ENCODE data around the gene MED22. TPM values are rescaled to one million over a fixed set of nuclear protein-coding genes. Genes with fewer than 3 reads are reported as not detected.
"Not testable (repeated sequence)": the region's sequence is repeated elsewhere in the genome, so short reads cannot be mapped to it uniquely, and the experiment has no call there.

MED22 gene
- 35.2 and 36.4 TPM in 2 replicates for total RNA-seq

DNA sequence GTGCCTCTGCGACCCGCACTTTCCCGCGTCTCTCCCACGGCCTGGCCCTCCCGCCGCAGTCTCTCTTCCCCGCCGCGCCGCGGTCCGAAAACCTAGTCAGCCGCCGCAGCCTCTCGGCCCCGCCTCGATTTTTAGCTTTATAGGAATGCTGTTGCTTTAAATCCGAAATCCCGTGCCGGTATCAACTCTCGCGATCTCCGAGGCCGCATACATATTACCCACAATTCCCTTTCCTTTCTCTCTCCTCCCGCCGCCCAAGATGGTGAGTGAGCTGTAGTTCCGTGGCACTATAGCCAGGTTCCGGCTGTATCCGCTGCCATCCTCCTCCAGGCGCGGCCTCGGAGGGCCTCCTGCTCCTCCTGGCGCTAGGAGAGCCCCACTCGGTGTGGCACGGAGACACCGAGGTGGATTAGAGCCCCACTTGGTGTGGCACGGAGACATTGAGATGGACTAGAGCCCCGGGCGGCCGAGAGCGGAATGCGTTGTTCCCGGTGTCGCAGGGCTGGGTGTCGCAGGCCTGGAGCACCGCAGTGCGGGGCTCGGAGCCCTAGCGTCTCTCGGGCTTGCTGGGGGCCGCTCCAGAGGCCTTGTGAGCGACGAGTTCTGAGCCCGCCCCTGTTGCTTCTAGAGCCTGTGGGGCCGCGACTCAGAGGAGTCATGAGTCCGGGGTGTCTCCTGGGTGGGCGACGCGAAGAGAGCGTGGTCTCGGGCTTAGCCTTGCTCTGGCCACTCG is at the start of gene MED22, which contains the start of gene RPL7A:
Gene MED22 (minus strand): TSS at position 147 of the 733 bp plus-strand sequence. CDS start 1,469 bp downstream, outside the sequence.
Gene RPL7A (plus strand): TSS at position 234 of the 733 bp plus-strand sequence. CDS start 26 bp downstream, at position 260.
- intact Hi-C loops (cut with micrococcal nuclease), result loop anchor here (1.0 to 5.0 kb wide), 5 partner anchors 8 to 69 kb away; partner anchors contain the start of genes REXO4, STKLD1, SURF1 and SURF2
- no peaks in the 10 kb centered on the region for H3K27me3 Mint-ChIP-seq (ENCODE audit: low read depth)
- peaks cover 33% of the 10 kb centered on the region for H3K4me1 Mint-ChIP-seq (ENCODE audit: low read depth)
- peak within 1 kb of the TSS; percentile 98 for H3K4me3 Mint-ChIP-seq (ENCODE audit: low read depth)
- no peaks in the 10 kb centered on the region for H3K9me3 Mint-ChIP-seq
- DNase-seq (ENCODE audit: low spot score), result peak; percentile 91
- peaks cover 83% of the 10 kb centered on the region for H3K36me3 Mint-ChIP-seq (ENCODE audit: low read depth)
- H3K27ac Mint-ChIP-seq, result peak within 1 kb of the TSS; percentile 96

DNA sequence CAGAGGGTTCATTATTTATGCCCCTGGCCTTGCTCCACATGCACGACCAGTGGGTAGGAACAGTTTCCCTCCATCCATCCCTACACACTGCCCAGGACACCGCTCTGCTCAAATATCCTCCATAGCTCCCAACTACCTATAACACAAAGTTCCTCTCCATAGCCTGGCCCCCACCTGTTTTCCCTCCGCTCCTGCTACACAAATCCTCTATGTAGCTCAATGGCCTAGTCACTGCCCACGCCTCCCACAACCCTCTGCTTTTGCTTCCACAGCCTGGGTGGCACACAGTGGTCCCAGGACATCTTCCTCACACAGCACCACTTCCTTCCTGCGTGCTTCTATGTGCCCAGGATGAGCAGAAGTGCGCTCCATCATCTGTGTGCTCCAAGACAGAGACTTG is 49.4 kb upstream of the MED22 start:
- H3K9me3 Mint-ChIP-seq, result no peaks in the 10 kb centered on the region
- no peak overlapping the region for H3K27ac Mint-ChIP-seq
- H3K4me1 Mint-ChIP-seq (ENCODE audit: low read depth), result no peaks in the 10 kb centered on the region
- H3K36me3 Mint-ChIP-seq (ENCODE audit: low read depth), result no peaks in the 10 kb centered on the region
- intact Hi-C loops (cut with micrococcal nuclease), result no loop called here
- H3K27me3 Mint-ChIP-seq (ENCODE audit: low read depth), result no peaks in the 10 kb centered on the region
- DNase-seq (ENCODE audit: low spot score), result no peak
- H3K4me3 Mint-ChIP-seq (ENCODE audit: low read depth), result no peak overlapping the region

DNA sequence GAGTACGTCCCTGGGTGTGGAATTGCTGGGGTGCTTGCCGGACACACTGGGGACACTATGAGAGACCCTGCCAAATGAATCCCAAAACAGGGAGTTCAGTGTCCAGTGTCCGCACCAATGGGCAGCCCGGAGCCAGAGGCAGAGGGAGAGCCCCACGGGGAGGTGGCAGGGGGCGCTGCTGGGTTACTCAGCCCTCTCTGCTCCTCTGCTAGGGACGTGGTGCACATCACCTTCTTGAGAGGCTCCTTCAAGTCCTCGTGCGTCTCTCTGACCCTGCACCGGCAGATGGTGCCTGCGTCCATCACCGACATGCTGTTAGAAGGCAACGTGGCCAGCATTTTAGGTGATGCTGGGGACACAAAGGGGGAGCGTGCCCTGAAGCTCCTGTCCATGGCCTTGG is 49.0 kb upstream of the MED22 start:
- Mint-ChIP-seq H3K27ac (no peak overlapping the region), H3K4me1 (ENCODE audit: low read depth) (no peaks in the 10 kb centered on the region), H3K27me3 (ENCODE audit: low read depth) (no peaks in the 10 kb centered on the region), H3K9me3 (no peaks in the 10 kb centered on the region), H3K4me3 (ENCODE audit: low read depth) (no peak overlapping the region), H3K36me3 (ENCODE audit: low read depth) (no peaks in the 10 kb centered on the region)
- DNase-seq (ENCODE audit: low spot score), result no peak
- intact Hi-C loops (cut with micrococcal nuclease), result no loop called here

DNA sequence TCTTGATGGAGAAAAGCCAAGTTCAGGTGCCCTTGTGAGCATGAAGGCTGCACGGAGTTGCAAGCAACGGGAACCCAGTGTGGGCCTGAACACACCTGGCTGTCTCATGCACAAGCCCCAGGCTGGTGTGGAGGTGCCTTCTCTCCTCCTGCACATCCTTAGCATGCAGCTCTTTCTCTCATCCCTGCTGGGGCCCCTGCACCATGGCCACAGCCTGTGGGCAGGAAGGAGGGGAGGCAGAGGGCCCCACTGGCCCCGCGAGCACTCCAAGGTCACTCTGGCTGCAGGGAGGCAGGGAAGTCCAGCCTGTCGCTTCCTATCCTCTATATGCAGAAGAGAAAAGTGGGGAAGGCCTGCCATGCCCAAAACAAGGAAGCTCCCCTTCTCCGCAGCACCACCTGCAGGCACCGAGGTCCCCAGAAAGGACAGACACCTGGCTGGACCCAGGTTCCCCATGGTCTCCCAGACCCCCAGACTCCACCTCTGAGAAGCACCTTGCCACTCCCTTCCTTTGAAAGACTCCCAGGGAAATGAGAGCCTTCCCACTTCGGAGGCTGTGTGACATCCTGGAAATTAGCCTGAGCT is 46.8 kb upstream of the MED22 start:
- Mint-ChIP-seq H3K9me3 (no peaks in the 10 kb centered on the region), H3K36me3 (ENCODE audit: low read depth) (no peaks in the 10 kb centered on the region), H3K4me3 (ENCODE audit: low read depth) (no peak overlapping the region), H3K27me3 (ENCODE audit: low read depth) (no peaks in the 10 kb centered on the region), H3K4me1 (ENCODE audit: low read depth) (no peaks in the 10 kb centered on the region), H3K27ac (no peak overlapping the region)
- intact Hi-C loops (cut with micrococcal nuclease), result no loop called here
- DNase-seq (ENCODE audit: low spot score), result no peak

DNA sequence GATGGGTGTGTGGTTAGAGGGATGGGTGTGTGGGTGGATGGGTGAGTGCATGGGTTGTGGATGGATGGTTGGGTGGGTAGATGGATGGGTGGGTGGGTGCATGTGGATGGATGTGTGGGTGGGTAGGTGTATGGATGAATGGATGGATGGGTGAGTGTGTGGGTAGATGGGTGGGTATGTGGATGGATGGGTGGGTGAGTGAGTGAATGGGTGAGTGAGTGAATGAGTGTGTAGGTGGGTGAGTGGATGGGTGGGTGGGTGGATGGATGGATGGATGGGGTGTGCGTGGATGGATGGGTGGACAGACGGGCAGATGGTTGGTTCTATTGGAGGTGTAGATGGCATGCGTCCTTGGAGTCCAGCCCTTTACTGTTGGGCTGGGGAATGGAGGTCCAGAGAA is 45.5 kb upstream of the MED22 start:
- Mint-ChIP-seq H3K27me3 (ENCODE audit: low read depth) (no peaks in the 10 kb centered on the region), H3K4me1 (ENCODE audit: low read depth) (no peaks in the 10 kb centered on the region), H3K4me3 (ENCODE audit: low read depth) (no peak overlapping the region), H3K9me3 (no peaks in the 10 kb centered on the region), H3K36me3 (ENCODE audit: low read depth) (no peaks in the 10 kb centered on the region), H3K27ac (no peak overlapping the region)
- no peak for DNase-seq (ENCODE audit: low spot score)
- intact Hi-C loops (cut with micrococcal nuclease), result no loop called here

DNA sequence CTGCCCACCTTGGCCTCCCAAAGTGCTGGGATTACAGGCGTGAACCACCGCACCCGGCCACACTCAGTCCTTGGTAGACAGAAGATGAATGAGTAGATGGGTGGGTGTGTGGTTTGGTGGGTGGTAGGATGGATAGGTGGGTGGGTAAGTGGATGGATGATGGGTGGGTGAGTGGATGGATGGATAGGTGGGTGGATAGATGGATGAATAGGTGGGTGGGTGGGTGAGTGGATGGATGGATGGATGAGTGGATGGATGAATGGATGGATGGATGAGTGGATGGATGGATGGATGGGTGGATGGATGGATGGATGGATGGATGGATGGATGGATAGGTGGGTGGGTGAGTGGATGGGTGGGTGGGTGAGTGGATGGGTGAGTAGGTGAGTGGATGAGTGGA is 44.4 kb upstream of the MED22 start:
- H3K36me3 Mint-ChIP-seq (ENCODE audit: low read depth); H3K4me3 Mint-ChIP-seq (ENCODE audit: low read depth); DNase-seq (ENCODE audit: low spot score); H3K4me1 Mint-ChIP-seq (ENCODE audit: low read depth); H3K27ac Mint-ChIP-seq; H3K27me3 Mint-ChIP-seq (ENCODE audit: low read depth); H3K9me3 Mint-ChIP-seq; intact Hi-C loops (cut with micrococcal nuclease): not testable (repeated sequence)

DNA sequence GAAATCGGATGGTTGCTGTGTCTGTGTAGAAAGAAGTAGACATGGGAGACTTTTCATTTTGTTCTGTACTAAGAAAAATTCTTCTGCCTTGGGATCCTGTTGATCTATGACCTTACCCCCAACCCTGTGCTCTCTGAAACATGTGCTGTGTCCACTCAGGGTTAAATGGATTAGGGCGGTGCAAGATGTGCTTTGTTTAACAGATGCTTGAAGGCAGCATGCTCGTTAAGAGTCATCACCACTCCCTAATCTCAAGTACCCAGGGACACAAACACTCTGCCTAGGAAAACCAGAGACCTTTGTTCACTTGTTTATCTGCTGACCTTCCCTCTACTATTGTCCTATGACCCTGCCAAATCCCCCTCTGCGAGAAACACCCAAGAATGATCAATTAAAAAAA is 43.5 kb upstream of the MED22 start:
- DNase-seq (ENCODE audit: low spot score); intact Hi-C loops (cut with micrococcal nuclease); H3K9me3 Mint-ChIP-seq; H3K36me3 Mint-ChIP-seq (ENCODE audit: low read depth); H3K27me3 Mint-ChIP-seq (ENCODE audit: low read depth); H3K27ac Mint-ChIP-seq; H3K4me1 Mint-ChIP-seq (ENCODE audit: low read depth); H3K4me3 Mint-ChIP-seq (ENCODE audit: low read depth): not testable (repeated sequence)

DNA sequence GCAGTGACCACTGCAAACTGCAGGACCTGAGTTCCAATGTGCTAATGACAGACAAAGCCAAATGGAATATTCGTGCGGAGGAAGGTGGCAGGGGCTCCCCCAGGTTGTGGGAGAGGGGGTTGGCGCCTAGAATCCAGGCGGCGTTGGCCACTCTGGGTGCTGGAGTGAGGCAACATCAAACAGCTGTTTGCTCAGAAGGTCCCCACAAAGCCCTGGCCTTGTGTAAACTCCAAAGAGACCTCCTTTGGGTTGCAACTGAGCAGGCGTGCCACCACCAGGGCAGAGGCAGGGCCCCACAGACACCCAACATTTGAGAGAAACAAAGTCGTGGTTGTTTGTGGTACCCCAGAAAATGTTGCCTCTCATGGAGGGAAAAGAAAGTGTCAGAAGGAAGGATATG is 42.8 kb upstream of the MED22 start:
- H3K4me3 Mint-ChIP-seq (ENCODE audit: low read depth), result no peak overlapping the region
- no peaks in the 10 kb centered on the region for H3K4me1 Mint-ChIP-seq (ENCODE audit: low read depth)
- H3K27ac Mint-ChIP-seq, result no peak overlapping the region
- DNase-seq (ENCODE audit: low spot score), result no peak
- no peaks in the 10 kb centered on the region for H3K27me3 Mint-ChIP-seq (ENCODE audit: low read depth)
- intact Hi-C loops (cut with micrococcal nuclease), result no loop called here
- no peaks in the 10 kb centered on the region for H3K36me3 Mint-ChIP-seq (ENCODE audit: low read depth)
- no peaks in the 10 kb centered on the region for H3K9me3 Mint-ChIP-seq

DNA sequence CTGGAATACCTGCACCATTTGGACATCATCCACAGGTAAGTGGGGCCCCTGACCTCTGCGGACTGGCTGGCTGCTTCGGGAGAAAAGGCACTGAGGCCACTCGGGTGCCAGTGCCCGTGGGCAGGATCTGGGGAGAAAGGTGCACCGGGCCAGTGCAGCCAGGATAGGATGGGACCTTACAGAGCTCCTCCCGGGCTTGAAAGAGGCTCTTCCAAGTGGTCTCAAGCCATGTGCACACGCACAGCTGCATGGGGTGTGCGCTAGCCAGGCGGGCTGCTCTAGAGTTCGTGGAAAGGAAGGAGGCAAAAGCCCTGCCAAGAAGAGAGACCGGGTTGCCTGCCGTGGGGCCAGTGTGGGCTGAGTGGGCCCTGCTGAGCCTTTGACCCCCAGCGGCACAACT is 41.6 kb upstream of the MED22 start:
- Mint-ChIP-seq H3K36me3 (ENCODE audit: low read depth) (no peaks in the 10 kb centered on the region), H3K4me1 (ENCODE audit: low read depth) (no peaks in the 10 kb centered on the region)
- no peak for DNase-seq (ENCODE audit: low spot score)

DNA sequence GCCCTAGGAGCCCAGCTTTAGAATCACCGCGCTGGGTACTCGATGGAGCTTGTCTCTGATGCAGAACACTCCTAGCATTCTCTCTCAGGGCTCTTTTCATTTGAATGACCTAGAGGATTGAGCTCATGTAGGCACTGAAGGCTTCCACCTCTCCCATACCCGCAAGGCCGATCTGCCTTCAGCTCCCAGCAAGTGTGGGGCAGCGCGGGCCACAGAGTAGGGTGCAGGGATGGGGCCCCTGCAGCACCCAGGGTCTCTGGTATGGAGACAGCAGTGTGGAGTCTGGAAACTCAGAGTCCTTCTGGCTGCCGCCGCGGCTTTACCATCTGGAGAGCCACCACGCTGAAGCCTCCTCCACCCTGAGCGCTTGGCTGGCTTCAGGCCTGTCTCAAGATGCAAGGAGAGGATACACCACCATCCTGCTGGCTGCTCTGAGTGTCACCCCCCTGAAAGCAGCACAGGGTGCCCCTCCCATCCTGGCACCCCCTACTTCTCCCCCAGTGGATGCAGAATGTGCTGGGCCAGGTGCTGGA is 41.2 kb upstream of the MED22 start:
- Mint-ChIP-seq H3K4me1 (ENCODE audit: low read depth) (no peaks in the 10 kb centered on the region), H3K9me3 (no peaks in the 10 kb centered on the region), H3K27ac (no peak overlapping the region), H3K4me3 (ENCODE audit: low read depth) (no peak overlapping the region), H3K27me3 (ENCODE audit: low read depth) (no peaks in the 10 kb centered on the region), H3K36me3 (ENCODE audit: low read depth) (no peaks in the 10 kb centered on the region)
- no peak for DNase-seq (ENCODE audit: low spot score)
- intact Hi-C loops (cut with micrococcal nuclease), result no loop called here

More for the DNA sequence above, 41.6 kb upstream of the MED22 start:
- no peak overlapping the region for H3K27ac Mint-ChIP-seq
- intact Hi-C loops (cut with micrococcal nuclease), result no loop called here
- no peaks in the 10 kb centered on the region for H3K27me3 Mint-ChIP-seq (ENCODE audit: low read depth)
- no peaks in the 10 kb centered on the region for H3K9me3 Mint-ChIP-seq
- H3K4me3 Mint-ChIP-seq (ENCODE audit: low read depth), result no peak overlapping the region

DNA sequence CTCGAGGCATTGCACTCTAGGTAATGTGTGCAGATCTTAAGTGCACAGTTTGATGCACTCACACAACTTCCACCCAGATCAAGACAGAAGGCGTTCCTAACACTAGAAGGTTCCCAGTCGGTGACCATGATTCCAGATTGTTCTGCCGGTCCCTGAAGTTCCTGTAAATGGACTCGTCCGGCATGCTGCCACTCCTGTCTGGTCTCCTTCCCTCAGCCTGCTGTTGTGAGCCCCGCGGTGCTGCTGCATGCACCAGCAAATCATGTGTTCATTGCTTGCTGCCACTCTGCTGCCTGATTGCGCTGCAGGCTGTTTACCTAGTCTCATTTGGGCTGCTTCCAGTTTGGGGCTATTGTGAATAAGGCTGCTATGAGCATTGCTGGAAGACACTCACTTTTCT is 39.7 kb upstream of the MED22 start:
- no peak for DNase-seq (ENCODE audit: low spot score)
- H3K4me1 Mint-ChIP-seq (ENCODE audit: low read depth), result no peaks in the 10 kb centered on the region
- no peaks in the 10 kb centered on the region for H3K36me3 Mint-ChIP-seq (ENCODE audit: low read depth)
- H3K4me3 Mint-ChIP-seq (ENCODE audit: low read depth), result no peak overlapping the region
- no peak overlapping the region for H3K27ac Mint-ChIP-seq
- H3K27me3 Mint-ChIP-seq (ENCODE audit: low read depth), result no peaks in the 10 kb centered on the region
- intact Hi-C loops (cut with micrococcal nuclease), result no loop called here
- no peaks in the 10 kb centered on the region for H3K9me3 Mint-ChIP-seq

DNA sequence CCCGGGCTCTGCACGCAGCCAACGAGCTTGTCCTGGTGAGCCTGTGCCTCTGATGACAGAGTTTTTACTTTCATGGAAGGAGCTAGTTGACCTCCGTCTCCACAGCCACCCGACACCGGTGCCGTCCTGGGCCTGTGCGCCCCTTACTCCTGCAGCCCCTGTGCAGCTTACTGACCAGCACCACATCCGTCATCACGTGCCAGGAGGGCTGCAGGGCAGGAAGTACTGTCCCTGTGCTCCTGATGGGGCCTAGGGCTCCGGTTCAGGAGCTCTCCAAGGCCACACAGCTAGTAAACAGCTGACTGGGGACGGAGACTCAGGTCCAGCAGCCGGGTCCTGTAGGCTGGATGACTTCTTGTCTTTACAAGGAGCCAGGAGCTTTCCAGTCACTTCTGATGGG is 38.4 kb upstream of the MED22 start:
- H3K4me1 Mint-ChIP-seq (ENCODE audit: low read depth), result no peaks in the 10 kb centered on the region

DNA sequence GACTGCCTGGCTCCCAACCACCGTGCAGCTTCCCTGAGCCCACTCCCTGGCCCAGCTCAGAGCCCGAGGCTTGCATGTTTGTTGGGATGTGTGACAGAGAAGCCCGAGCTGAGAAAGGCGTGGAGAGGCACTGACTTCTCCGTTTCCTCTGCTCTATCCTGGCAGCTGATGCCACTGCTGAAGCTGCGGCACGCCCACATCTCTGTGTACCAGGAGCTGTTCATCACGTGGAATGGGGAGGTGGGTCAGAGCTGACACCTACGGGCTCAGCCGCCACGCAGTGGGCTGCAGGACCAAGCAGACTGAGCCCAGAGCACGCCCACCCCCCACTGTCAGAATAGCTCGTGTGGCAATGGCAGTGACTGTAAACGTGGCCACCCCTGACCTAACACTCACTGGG is 37.5 kb upstream of the MED22 start:
- Mint-ChIP-seq H3K36me3 (ENCODE audit: low read depth) (no peaks in the 10 kb centered on the region), H3K27me3 (ENCODE audit: low read depth) (no peaks in the 10 kb centered on the region), H3K4me1 (ENCODE audit: low read depth) (no peaks in the 10 kb centered on the region), H3K27ac (no peak overlapping the region), H3K9me3 (no peaks in the 10 kb centered on the region), H3K4me3 (ENCODE audit: low read depth) (no peak overlapping the region)
- DNase-seq (ENCODE audit: low spot score), result no peak
- intact Hi-C loops (cut with micrococcal nuclease), result no loop called here

More for the DNA sequence above, 38.4 kb upstream of the MED22 start:
- no peaks in the 10 kb centered on the region for H3K9me3 Mint-ChIP-seq
- no peak for DNase-seq (ENCODE audit: low spot score)
- no peaks in the 10 kb centered on the region for H3K36me3 Mint-ChIP-seq (ENCODE audit: low read depth)
- H3K27ac Mint-ChIP-seq, result no peak overlapping the region
- H3K4me3 Mint-ChIP-seq (ENCODE audit: low read depth), result no peak overlapping the region
- intact Hi-C loops (cut with micrococcal nuclease), result no loop called here
- no peaks in the 10 kb centered on the region for H3K27me3 Mint-ChIP-seq (ENCODE audit: low read depth)
